ENCODE results near the gene MYO3A. TPM values are rescaled to one million over a fixed set of nuclear protein-coding genes. Genes with fewer than 3 reads are reported as not detected.
A peak's percentile ranks its signal among the peaks of the same experiment; 100 is the strongest.

Gene MYO3A, protein sequence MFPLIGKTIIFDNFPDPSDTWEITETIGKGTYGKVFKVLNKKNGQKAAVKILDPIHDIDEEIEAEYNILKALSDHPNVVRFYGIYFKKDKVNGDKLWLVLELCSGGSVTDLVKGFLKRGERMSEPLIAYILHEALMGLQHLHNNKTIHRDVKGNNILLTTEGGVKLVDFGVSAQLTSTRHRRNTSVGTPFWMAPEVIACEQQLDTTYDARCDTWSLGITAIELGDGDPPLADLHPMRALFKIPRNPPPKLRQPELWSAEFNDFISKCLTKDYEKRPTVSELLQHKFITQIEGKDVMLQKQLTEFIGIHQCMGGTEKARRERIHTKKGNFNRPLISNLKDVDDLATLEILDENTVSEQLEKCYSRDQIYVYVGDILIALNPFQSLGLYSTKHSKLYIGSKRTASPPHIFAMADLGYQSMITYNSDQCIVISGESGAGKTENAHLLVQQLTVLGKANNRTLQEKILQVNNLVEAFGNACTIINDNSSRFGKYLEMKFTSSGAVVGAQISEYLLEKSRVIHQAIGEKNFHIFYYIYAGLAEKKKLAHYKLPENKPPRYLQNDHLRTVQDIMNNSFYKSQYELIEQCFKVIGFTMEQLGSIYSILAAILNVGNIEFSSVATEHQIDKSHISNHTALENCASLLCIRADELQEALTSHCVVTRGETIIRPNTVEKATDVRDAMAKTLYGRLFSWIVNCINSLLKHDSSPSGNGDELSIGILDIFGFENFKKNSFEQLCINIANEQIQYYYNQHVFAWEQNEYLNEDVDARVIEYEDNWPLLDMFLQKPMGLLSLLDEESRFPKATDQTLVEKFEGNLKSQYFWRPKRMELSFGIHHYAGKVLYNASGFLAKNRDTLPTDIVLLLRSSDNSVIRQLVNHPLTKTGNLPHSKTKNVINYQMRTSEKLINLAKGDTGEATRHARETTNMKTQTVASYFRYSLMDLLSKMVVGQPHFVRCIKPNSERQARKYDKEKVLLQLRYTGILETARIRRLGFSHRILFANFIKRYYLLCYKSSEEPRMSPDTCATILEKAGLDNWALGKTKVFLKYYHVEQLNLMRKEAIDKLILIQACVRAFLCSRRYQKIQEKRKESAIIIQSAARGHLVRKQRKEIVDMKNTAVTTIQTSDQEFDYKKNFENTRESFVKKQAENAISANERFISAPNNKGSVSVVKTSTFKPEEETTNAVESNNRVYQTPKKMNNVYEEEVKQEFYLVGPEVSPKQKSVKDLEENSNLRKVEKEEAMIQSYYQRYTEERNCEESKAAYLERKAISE (N-terminal part only)
- 10 to 100 TPM; 33.9 to 37.6 TPM for total RNA-seq
- polyA plus RNA-seq (2013, experiment 1 of 2), result 3.0 TPM
- 3.4 TPM for polyA plus RNA-seq (2013, experiment 2 of 2)
- long read RNA-seq, experiment 1, partial matches to known transcripts, result 1 of 6 reads
- long read RNA-seq, experiment 1, other reads (novel, unspliced or antisense), result 4 of 6 reads
- long read RNA-seq, experiment 2, full-length matches to known transcripts, result 2 of 26 reads
- long read RNA-seq, experiment 2, partial matches to known transcripts, result 8 of 26 reads
- long read RNA-seq, experiment 2, other reads (novel, unspliced or antisense), result 16 of 26 reads
- long read RNA-seq, experiment 3, full-length matches to known transcripts, result 10 of 76 reads
- long read RNA-seq, experiment 3, partial matches to known transcripts, result 31 of 76 reads
- long read RNA-seq, experiment 3, other reads (novel, unspliced or antisense), result 35 of 76 reads
- long read RNA-seq, experiment 4, partial matches to known transcripts, result 0 of 4 reads
- long read RNA-seq, experiment 4, other reads (novel, unspliced or antisense), result 2 of 4 reads

DNA sequence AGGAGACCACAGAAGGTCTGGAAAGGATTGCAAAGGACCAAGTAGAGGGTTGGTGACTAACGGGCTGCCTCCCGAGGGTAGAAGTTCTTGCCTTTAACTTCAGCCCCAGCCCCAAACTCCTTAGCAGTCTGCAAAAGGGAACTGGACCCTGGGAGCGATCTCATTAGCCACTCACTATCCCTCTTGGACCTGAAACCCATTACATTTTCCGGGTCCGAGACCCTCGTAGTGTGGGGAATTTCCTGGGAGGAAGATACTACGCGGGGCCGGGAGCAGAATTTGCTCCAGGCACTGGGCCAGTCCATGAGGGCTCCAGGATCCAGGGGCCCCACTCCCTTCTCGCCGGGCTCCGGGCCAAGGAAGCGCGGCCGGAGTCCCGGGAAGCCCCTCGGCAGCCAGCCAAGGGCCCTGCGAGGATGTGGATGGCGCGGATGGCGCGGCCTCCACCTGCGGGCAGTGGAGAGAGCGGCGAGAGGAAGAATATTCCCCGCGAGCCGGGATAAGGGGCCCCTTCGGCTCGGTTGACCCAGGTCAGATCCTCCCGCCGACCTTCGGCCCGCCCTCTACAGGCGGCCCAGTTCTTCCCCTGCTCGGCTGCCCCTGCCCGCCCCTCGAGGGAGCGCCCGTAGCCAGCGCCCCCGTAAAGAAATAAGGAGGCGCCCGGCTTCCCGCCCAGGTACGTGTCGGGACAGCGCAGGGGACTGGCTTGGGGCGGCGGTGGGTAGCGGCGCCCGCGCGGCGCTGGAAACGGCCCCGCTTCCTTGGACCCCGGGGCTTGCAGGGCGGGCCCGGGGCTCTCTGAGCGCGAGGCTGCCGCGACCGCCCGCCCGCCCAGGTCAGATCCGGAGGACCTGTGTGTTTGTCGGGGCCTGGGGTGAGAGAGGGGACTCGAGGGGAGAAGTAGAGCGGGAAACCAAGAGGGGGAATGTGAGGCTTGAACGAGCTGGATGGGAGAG is at the start of gene MYO3A:
Gene MYO3A, plus strand, starts transcription at position 577 of the 956 bp plus-strand sequence. CDS start 17,882 bp downstream, outside the sequence.
- H3K36me3 ChIP-seq (ENCODE audit: control insufficient read depth, insufficient read depth, low read length), result peaks cover 9% of the 10 kb centered on the region
- H3K4me3 Mint-ChIP-seq, result peak within 1 kb of the TSS; percentile 93
- no peak within 1 kb of the TSS for H3K27ac ChIP-seq (ENCODE audit: low read depth, low read length)
- H3K27me3 ChIP-seq (ENCODE audit: control insufficient read depth, insufficient read depth, low read length, poor library complexity, severe bottlenecking), result no peaks in the 10 kb centered on the region
- DNase-seq, result peak; percentile 90
- H3K9me3 Mint-ChIP-seq, result no peaks in the 10 kb centered on the region
- peaks cover 2% of the 10 kb centered on the region for H3K4me1 ChIP-seq (ENCODE audit: control insufficient read depth, insufficient read depth, low read length)
- peak within 1 kb of the TSS; percentile 96 for H3K27ac Mint-ChIP-seq
- H3K9ac ChIP-seq (ENCODE audit: extremely low read depth, low read length, poor library complexity, severe bottlenecking), result peak within 1 kb of the TSS; percentile 71
- no peaks in the 10 kb centered on the region for H3K27me3 Mint-ChIP-seq (ENCODE audit: insufficient read depth)
- peak within 1 kb of the TSS; percentile 84 for H3K4me3 ChIP-seq (ENCODE audit: low read length)
- TF ChIP-seq, protein P1, sequence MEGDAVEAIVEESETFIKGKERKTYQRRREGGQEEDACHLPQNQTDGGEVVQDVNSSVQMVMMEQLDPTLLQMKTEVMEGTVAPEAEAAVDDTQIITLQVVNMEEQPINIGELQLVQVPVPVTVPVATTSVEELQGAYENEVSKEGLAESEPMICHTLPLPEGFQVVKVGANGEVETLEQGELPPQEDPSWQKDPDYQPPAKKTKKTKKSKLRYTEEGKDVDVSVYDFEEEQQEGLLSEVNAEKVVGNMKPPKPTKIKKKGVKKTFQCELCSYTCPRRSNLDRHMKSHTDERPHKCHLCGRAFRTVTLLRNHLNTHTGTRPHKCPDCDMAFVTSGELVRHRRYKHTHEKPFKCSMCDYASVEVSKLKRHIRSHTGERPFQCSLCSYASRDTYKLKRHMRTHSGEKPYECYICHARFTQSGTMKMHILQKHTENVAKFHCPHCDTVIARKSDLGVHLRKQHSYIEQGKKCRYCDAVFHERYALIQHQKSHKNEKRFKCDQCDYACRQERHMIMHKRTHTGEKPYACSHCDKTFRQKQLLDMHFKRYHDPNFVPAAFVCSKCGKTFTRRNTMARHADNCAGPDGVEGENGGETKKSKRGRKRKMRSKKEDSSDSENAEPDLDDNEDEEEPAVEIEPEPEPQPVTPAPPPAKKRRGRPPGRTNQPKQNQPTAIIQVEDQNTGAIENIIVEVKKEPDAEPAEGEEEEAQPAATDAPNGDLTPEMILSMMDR (conservative IDR thresholded peaks at IDR 0.05), result peak; percentile 68
- no peaks in the 10 kb centered on the region for H3K9me3 ChIP-seq (ENCODE audit: control insufficient read depth, low read length)
- peaks cover 18% of the 10 kb centered on the region for H3K4me1 Mint-ChIP-seq
- no peaks in the 10 kb centered on the region for H3K36me3 Mint-ChIP-seq (ENCODE audit: low read depth)
- WGBS, 2 experiments (ENCODE audit: insufficient coverage in 1 of 2, insufficient read length in 1 of 2), result 3 to 6% methylated on average over 25 to 73 of the region's 73 CpGs

DNA sequence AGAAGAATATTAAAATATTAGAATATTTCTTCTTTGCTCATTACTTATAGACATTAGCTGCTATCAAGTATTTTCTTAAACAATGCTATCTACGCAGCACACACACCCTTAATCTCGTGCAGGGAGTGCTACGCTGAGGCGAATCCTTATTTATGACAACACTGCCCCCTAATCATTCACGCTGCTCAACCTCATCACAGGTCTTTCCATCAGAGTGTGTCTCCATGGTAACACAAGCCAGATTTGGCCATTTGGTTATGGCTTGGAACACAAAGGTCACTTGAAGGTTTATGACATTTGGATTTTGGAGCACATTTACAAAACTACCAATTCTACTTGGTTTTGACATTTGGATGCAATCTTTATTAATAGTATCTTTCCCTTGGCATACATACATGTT is 45.4 kb upstream of the MYO3A start:
- TF ChIP-seq, protein P1 (conservative IDR thresholded peaks at IDR 0.05), result peak; percentile 15
- no peak overlapping the region for H3K4me3 ChIP-seq (ENCODE audit: low read length)
- no peaks in the 10 kb centered on the region for H3K27me3 ChIP-seq (ENCODE audit: control insufficient read depth, insufficient read depth, low read length, poor library complexity, severe bottlenecking)
- peaks cover 20% of the 10 kb centered on the region for H3K9me3 ChIP-seq (ENCODE audit: control insufficient read depth, low read length)
- WGBS, 2 experiments (ENCODE audit: insufficient coverage in 1 of 2, insufficient read length in 1 of 2), result 88 to 95% methylated on average over 5 of the region's 5 CpGs
- DNase-seq, result no peak
- H3K9me3 Mint-ChIP-seq, result peaks cover 15% of the 10 kb centered on the region
- H3K4me3 Mint-ChIP-seq, result no peak overlapping the region
- no peaks in the 10 kb centered on the region for H3K36me3 Mint-ChIP-seq (ENCODE audit: low read depth)
- no peaks in the 10 kb centered on the region for H3K36me3 ChIP-seq (ENCODE audit: control insufficient read depth, insufficient read depth, low read length)
- H3K27ac ChIP-seq (ENCODE audit: low read depth, low read length), result no peak overlapping the region
- no peaks in the 10 kb centered on the region for H3K4me1 ChIP-seq (ENCODE audit: control insufficient read depth, insufficient read depth, low read length)
- H3K4me1 Mint-ChIP-seq, result peaks cover 8% of the 10 kb centered on the region
- no peaks in the 10 kb centered on the region for H3K27me3 Mint-ChIP-seq (ENCODE audit: insufficient read depth)
- no peak overlapping the region for H3K9ac ChIP-seq (ENCODE audit: extremely low read depth, low read length, poor library complexity, severe bottlenecking)
- H3K27ac Mint-ChIP-seq, result no peak overlapping the region

Data from endodermal cell (in vitro differentiated cells).